ENCODE data around the gene PIGV.
A peak's percentile ranks its signal among the peaks of the same experiment; 100 is the strongest.

Gene PIGV

DNA sequence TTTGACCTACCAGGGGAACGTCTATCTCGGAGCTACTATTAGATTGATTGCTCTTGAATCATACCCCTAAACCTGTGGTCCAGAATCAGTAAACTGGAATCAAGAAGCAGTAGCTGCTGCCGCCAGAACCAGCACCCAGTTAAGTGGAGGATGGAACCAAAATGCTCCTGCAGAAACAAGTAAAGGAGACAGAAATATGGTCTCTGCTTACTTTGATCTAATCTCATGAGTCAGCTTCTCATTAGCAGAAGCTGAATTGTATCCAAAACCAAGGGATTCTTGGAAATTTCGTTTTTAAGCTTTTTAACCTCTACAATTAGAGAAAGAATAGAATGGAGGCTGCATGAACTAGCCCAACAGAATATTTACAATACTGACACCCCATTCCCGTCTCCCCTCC is 42.6 kb upstream of the PIGV start:
- Histone ChIP-seq H3K9me2 (replicated peaks; ENCODE audit: low read depth, low read length) (no peaks in the 10 kb centered on the region), H3K9me3 (ENCODE audit: insufficient read depth, low read depth, low read length) (no peaks in the 10 kb centered on the region), H3K4me1 (ENCODE audit: insufficient read depth, low read length, poor library complexity, severe bottlenecking) (peaks cover 23% of the 10 kb centered on the region), H3K36me3 (ENCODE audit: insufficient read depth, low read length) (peaks cover 82% of the 10 kb centered on the region), H3K27me3 (ENCODE audit: insufficient read depth, low read length, poor library complexity, severe bottlenecking) (no peaks in the 10 kb centered on the region), H3K79me2 (ENCODE audit: insufficient read depth, low read length) (peaks cover 90% of the 10 kb centered on the region), H3F3A (ENCODE audit: low read depth) (peaks cover 13% of the 10 kb centered on the region), H3K9ac (ENCODE audit: low read depth, low read length, poor library complexity, severe bottlenecking) (peak overlapping the region; percentile 65), H3K4me2 (ENCODE audit: low read depth, low read length, poor library complexity, severe bottlenecking) (peak overlapping the region; percentile 90), H4K20me1 (ENCODE audit: insufficient read depth, low read length, poor library complexity, severe bottlenecking) (peaks cover 86% of the 10 kb centered on the region), H2AFZ (ENCODE audit: low read length) (no peak overlapping the region), H3K4me3 (ENCODE audit: low read length, poor library complexity, severe bottlenecking) (peak overlapping the region; percentile 66)
- TF ChIP-seq CTCF (conservative IDR thresholded peaks at IDR 0.05; ENCODE audit: low read length), result no peak
- TF ChIP-seq EZH2phosphoT487 (IDR thresholded peaks at IDR 0.05; ENCODE audit: borderline replicate concordance), result no peak

- Histone ChIP-seq H3K79me2 (ENCODE audit: insufficient read depth, low read length) (peaks cover 90% of the 10 kb centered on the region), H4K20me1 (ENCODE audit: insufficient read depth, low read length, poor library complexity, severe bottlenecking) (peaks cover 85% of the 10 kb centered on the region), H2AFZ (ENCODE audit: low read length) (no peak overlapping the region), H3K27me3 (ENCODE audit: insufficient read depth, low read length, poor library complexity, severe bottlenecking) (no peaks in the 10 kb centered on the region), H3K9me3 (ENCODE audit: insufficient read depth, low read depth, low read length) (no peaks in the 10 kb centered on the region), H3K9me2 (replicated peaks; ENCODE audit: low read depth, low read length) (no peaks in the 10 kb centered on the region), H3K4me2 (ENCODE audit: low read depth, low read length, poor library complexity, severe bottlenecking) (no peak overlapping the region), H3K9ac (ENCODE audit: low read depth, low read length, poor library complexity, severe bottlenecking) (no peak overlapping the region), H3K4me3 (ENCODE audit: low read length, poor library complexity, severe bottlenecking) (no peak overlapping the region), H3K4me1 (ENCODE audit: insufficient read depth, low read length, poor library complexity, severe bottlenecking) (peaks cover 23% of the 10 kb centered on the region), H3K36me3 (ENCODE audit: insufficient read depth, low read length) (peaks cover 80% of the 10 kb centered on the region), H3F3A (ENCODE audit: low read depth) (peaks cover 13% of the 10 kb centered on the region)
- no peak for TF ChIP-seq CTCF (conservative IDR thresholded peaks at IDR 0.05; ENCODE audit: low read length)
- TF ChIP-seq EZH2phosphoT487 (IDR thresholded peaks at IDR 0.05; ENCODE audit: borderline replicate concordance), result no peak
Measured at GRCh38 chr1:26747048-26747447, 40.7 kb upstream of the PIGV start.

DNA sequence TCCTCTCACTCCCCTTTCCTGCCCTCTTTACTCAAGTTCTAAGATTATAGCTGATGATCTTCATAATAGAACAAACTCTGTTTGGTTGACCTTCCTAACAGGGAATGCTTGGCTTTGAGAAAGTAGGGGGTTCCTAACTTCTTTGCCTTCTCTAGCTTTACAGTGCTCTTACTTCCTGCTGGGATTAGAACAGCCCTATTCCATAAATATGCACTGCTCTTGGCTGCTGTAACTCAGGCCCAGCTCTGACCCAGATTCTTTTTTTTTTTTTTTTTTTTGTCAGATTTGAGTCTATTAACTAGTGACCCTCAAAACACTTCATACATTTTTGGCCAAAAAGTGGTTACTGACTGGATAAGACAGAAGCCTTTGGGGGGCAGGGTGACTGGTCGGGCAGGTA is 39.4 kb upstream of the PIGV start:
- Histone ChIP-seq H3K9ac (ENCODE audit: low read depth, low read length, poor library complexity, severe bottlenecking) (no peak overlapping the region), H4K20me1 (ENCODE audit: insufficient read depth, low read length, poor library complexity, severe bottlenecking) (peaks cover 86% of the 10 kb centered on the region), H2AFZ (ENCODE audit: low read length) (no peak overlapping the region), H3K36me3 (ENCODE audit: insufficient read depth, low read length) (peaks cover 82% of the 10 kb centered on the region), H3K9me3 (ENCODE audit: insufficient read depth, low read depth, low read length) (no peaks in the 10 kb centered on the region), H3K9me2 (replicated peaks; ENCODE audit: low read depth, low read length) (no peaks in the 10 kb centered on the region), H3K79me2 (ENCODE audit: insufficient read depth, low read length) (peaks cover 90% of the 10 kb centered on the region), H3K4me3 (ENCODE audit: low read length, poor library complexity, severe bottlenecking) (no peak overlapping the region), H3K27me3 (ENCODE audit: insufficient read depth, low read length, poor library complexity, severe bottlenecking) (no peaks in the 10 kb centered on the region), H3F3A (ENCODE audit: low read depth) (peaks cover 8% of the 10 kb centered on the region; the same call in 1 of the 2 replicates), H3K4me2 (ENCODE audit: low read depth, low read length, poor library complexity, severe bottlenecking) (no peak overlapping the region), H3K4me1 (ENCODE audit: insufficient read depth, low read length, poor library complexity, severe bottlenecking) (peaks cover 17% of the 10 kb centered on the region)
- TF ChIP-seq EZH2phosphoT487 (IDR thresholded peaks at IDR 0.05; ENCODE audit: borderline replicate concordance) (no peak), CTCF (conservative IDR thresholded peaks at IDR 0.05; ENCODE audit: low read length) (no peak)

All from Loucy (cell line).